K562 (cell line): ENCODE measurements around the gene INMT. TPM values are rescaled to one million over a fixed set of nuclear protein-coding genes. Genes with fewer than 3 reads are reported as not detected.

Source experiments
- ARID2 ChIP-seq: fragments of 450-650 bp; IDR thresholded peaks from 2 replicates; pipeline ENCODE4 v1.6.1; 2017; ENCODE audit warnings: antibody characterized with exemption, mild to moderate bottlenecking
- CBX8 ChIP-seq: fragments of 200-600 bp; sonication (generic); IDR thresholded peaks from 2 replicates; pipeline ENCODE4 v1.6.1; 2012; ENCODE audit warnings: borderline replicate concordance, mixed run types, low read depth, mild to moderate bottlenecking, moderate library complexity, mixed read lengths, low read length, control low read depth, inconsistent platforms; ENCODE audit not compliant: poor library complexity, severe bottlenecking; ENCODE audit errors: extremely low read depth
- CREM ChIP-seq: IDR thresholded peaks from 2 replicates; pipeline ENCODE4 v1.6.1; 2014; ENCODE audit warnings: antibody characterized with exemption, low read depth
- DACH1 ChIP-seq: fragments of 450-650 bp; IDR thresholded peaks from 2 replicates; pipeline ENCODE4 v1.6.1; 2018; ENCODE audit not compliant: partially characterized antibody
- ETS1 ChIP-seq: conservative IDR thresholded peaks from 2 replicates; pipeline ENCODE4 v1.6.1; 2011; ENCODE audit warnings: low read depth, mild to moderate bottlenecking, low read length; ENCODE audit not compliant: control insufficient read depth
- EZH2 ChIP-seq: IDR thresholded peaks from 2 replicates; pipeline ENCODE4 v1.6.1; 2012; ENCODE audit warnings: low read depth, mild to moderate bottlenecking, inconsistent platforms, low read length, borderline replicate concordance
- FOXP1 ChIP-seq: sonication (generic); formaldehyde crosslinking; IDR thresholded peaks from 2 replicates; pipeline ENCODE4 v1.8.0; 2022; ENCODE audit warnings: mild to moderate bottlenecking, missing genetic modification reagents
- HMGN3 ChIP-seq: IDR thresholded peaks from 2 replicates; pipeline ENCODE4 v1.6.1; 2011; ENCODE audit warnings: borderline replicate concordance, low read depth, mild to moderate bottlenecking, mixed read lengths, low read length; ENCODE audit not compliant: insufficient read length; ENCODE audit errors: extremely low read depth
- HSF4 ChIP-seq: fragments of 250-450 bp; sonication (Bioruptor Pico); IDR thresholded peaks from 2 replicates; pipeline ENCODE4 v2.1.2; 2022; ENCODE audit warnings: mild to moderate bottlenecking, moderate library complexity, borderline replicate concordance
- KAT2B ChIP-seq: IDR thresholded peaks from one replicate; pipeline ENCODE4 v1.6.1; 2012; ENCODE audit warnings: low read depth, mild to moderate bottlenecking, control low read depth, inconsistent platforms, low read length, moderate library complexity
- KLF16 ChIP-seq: IDR thresholded peaks from 2 replicates; pipeline ENCODE4 v1.6.1; 2016; ENCODE audit warnings: antibody characterized with exemption
- MBD2 ChIP-seq: sonication (generic); IDR thresholded peaks from 2 replicates; pipeline ENCODE4 v1.6.1; 2016; ENCODE audit warnings: low read depth, borderline replicate concordance
- MYC ChIP-seq, 2 experiments: fragments of 250-450 bp in 1 of 2; sonication (Bioruptor Pico) in 1 of 2; IDR thresholded peaks; 2 replicates each; pipeline versions ENCODE4 v1.5.1 to v1.6.1; 2012 to 2021; ENCODE audit warnings: low read depth in 2 of 2, borderline replicate concordance in 1 of 2, improper control_type of control experiment in 1 of 2, low read length in 1 of 2, mild to moderate bottlenecking in 1 of 2, moderate library complexity in 1 of 2
- MYNN ChIP-seq, 2 experiments: sonication (generic); formaldehyde crosslinking in 1 of 2; IDR thresholded peaks; 2 replicates each; pipeline versions ENCODE4 v1.5.0 to v1.6.1; 2016 to 2020; ENCODE audit warnings: antibody characterized with exemption in 1 of 2, missing genetic modification reagents in 1 of 2
- NCOA4 ChIP-seq: fragments of 450-650 bp; IDR thresholded peaks from 2 replicates; pipeline ENCODE4 v1.6.1; 2018; ENCODE audit warnings: mild to moderate bottlenecking; ENCODE audit not compliant: partially characterized antibody
- NCOA6 ChIP-seq: fragments of 450-650 bp; IDR thresholded peaks from 2 replicates; pipeline ENCODE4 v1.6.1; 2017; ENCODE audit warnings: mild to moderate bottlenecking
- NCOR1 ChIP-seq: fragments of 450-650 bp; IDR thresholded peaks from 2 replicates; pipeline ENCODE4 v1.6.1; 2016; ENCODE audit warnings: mild to moderate bottlenecking, moderate library complexity
- POLR2A ChIP-seq: fragments of 450-650 bp; conservative IDR thresholded peaks from 2 replicates; pipeline ENCODE4 v1.6.1; 2016
- POU5F1 ChIP-seq: fragments of 150-350 bp; IDR thresholded peaks from 2 replicates; pipeline ENCODE4 v1.6.1; 2014; ENCODE audit warnings: borderline replicate concordance, low read length, low read depth, mild to moderate bottlenecking; ENCODE audit not compliant: partially characterized antibody
- RB1 ChIP-seq: fragments of 450-650 bp; IDR thresholded peaks from 2 replicates; pipeline ENCODE4 v1.6.1; 2017; ENCODE audit warnings: low read depth, mild to moderate bottlenecking
- SRF ChIP-seq, 2 experiments: fragments of 250-450, 450-650 bp in 1 of 2; sonication (Bioruptor Pico) in 1 of 2; sonication (generic) in 1 of 2; formaldehyde crosslinking; IDR thresholded peaks; 2 replicates each; pipeline versions ENCODE4 v1.5.0 to v1.5.1; 2020 to 2022; ENCODE audit warnings: mild to moderate bottlenecking in 1 of 2, missing genetic modification reagents in 1 of 2
- STAG1 ChIP-seq: sonication (generic); formaldehyde crosslinking; IDR thresholded peaks from 2 replicates; pipeline ENCODE4 v1.5.0; 2020; ENCODE audit warnings: missing genetic modification reagents, borderline replicate concordance
- TFE3 ChIP-seq: fragments of 450-650 bp; formaldehyde crosslinking; IDR thresholded peaks from 2 replicates; pipeline ENCODE4 v1.4.0; 2020; ENCODE audit warnings: mild to moderate bottlenecking, mixed read lengths
- XRCC5 ChIP-seq: fragments of 200-400 bp; formaldehyde crosslinking; IDR thresholded peaks from 2 replicates; pipeline ENCODE4 v1.6.1; 2017; ENCODE audit warnings: low read depth, mild to moderate bottlenecking, low read length
- ZFP36 ChIP-seq: fragments of 150-350 bp; IDR thresholded peaks from 2 replicates; pipeline ENCODE4 v1.6.1; 2018; ENCODE audit warnings: low read length, low read depth; ENCODE audit not compliant: partially characterized antibody
- ZFPM2 ChIP-seq: fragments of 250-450 bp; sonication (Bioruptor Pico); IDR thresholded peaks from 2 replicates; pipeline ENCODE4 v1.5.1; 2022; ENCODE audit warnings: mild to moderate bottlenecking
- ZNF507 ChIP-seq: conservative IDR thresholded peaks from 2 replicates; pipeline ENCODE4 v1.6.1; 2017; ENCODE audit warnings: missing genetic modification characterization, missing compliant biosample characterization
- polyA plus RNA-seq, 8 experiments: library from polyadenylated mRNA; depleted of rRNA in 4 of 8; stranded (reverse) in 5 of 8; unstranded in 3 of 8; fragments of >200 nt; fragmentation: Nextera tagmentation in 2 of 8; fragmentation: Illumina TruSeq in 1 of 8; extraction: Ambion mirVana in 2 of 8; extraction: Trizol in 1 of 8; gene quantifications; 2 replicates each; pipeline versions ENCODE4 v1.2.1 to v1.2.3, GENCODE V29; 2011 to 2014; ENCODE audit warnings: inconsistent platforms in 1 of 8, missing spikeins in 1 of 8
- total RNA-seq, 7 experiments: library from RNA; depleted of rRNA in 6 of 7; stranded (reverse); fragments of >200 nt in 6 of 7; fragmentation: Illumina TruSeq in 2 of 7; extraction: Trizol in 2 of 7; gene quantifications; 2 replicates each; pipeline versions ENCODE4 v1.2.1 to v1.2.3, GENCODE V29; 2011 to 2021; ENCODE audit warnings: low replicate concordance in 1 of 7

Gene INMT
- total and polyA plus RNA-seq, 9 of the 15 experiments (the other 6 are each of a cell fraction or from before 2014, with no cell fraction given): 0.04 to 0.27 TPM; not detected in 7

- no peak for TF ChIP-seq HSF4 (CRISPR knock-in tag)
- TF ChIP-seq TFE3 (CRISPR knock-in tag): no peak
- TF ChIP-seq DACH1: no peak
- TF ChIP-seq KAT2B: no peak
- peak; percentile 42; the same call in 1 of the 2 replicates for TF ChIP-seq RB1
- no peak for TF ChIP-seq POLR2A
- TF ChIP-seq ETS1: no peak
- TF ChIP-seq ZFP36: no peak
- no peak for TF ChIP-seq EZH2
- TF ChIP-seq ZNF507 (tag): no peak
- no peak for TF ChIP-seq ZFPM2 (CRISPR knock-in tag)
- peak; percentile 72; the same call in 1 of the 2 replicates for TF ChIP-seq MYNN (IDR thresholded peaks at IDR 0.05)
- no peak for TF ChIP-seq MYNN (CRISPR knock-in tag; IDR thresholded peaks at IDR 0.05)
- TF ChIP-seq SRF (CRISPR knock-in tag; IDR thresholded peaks at IDR 0.05): no peak
- TF ChIP-seq NCOR1: no peak
- 0 out of 2 replicates have a peak, but pooled peaks have one; percentile 19 for TF ChIP-seq MYC (IDR thresholded peaks at IDR 0.05; ENCODE audit: low read depth, low read length)
- TF ChIP-seq MYC (CRISPR knock-in tag; IDR thresholded peaks at IDR 0.05; ENCODE audit: borderline replicate concordance, low read depth): no peak
- TF ChIP-seq ARID2: peak; percentile 75
- TF ChIP-seq XRCC5: peak; percentile 76; the same call in 1 of the 2 replicates
- no peak for TF ChIP-seq NCOA4
- TF ChIP-seq KLF16: peak; percentile 69; the same call in 1 of the 2 replicates
- 0 out of 2 replicates have a peak, but pooled peaks have one; percentile 22 for TF ChIP-seq FOXP1 (CRISPR knock-in tag)
- TF ChIP-seq NCOA6: no peak
- peak; percentile 86; the same call in 1 of the 2 replicates for TF ChIP-seq STAG1 (CRISPR knock-in tag)
- TF ChIP-seq HMGN3: no peak
- no peak for TF ChIP-seq CBX8
- peak; percentile 24; the same call in 1 of the 2 replicates for TF ChIP-seq CREM
- TF ChIP-seq POU5F1: no peak
- TF ChIP-seq MBD2: no peak
Measured at GRCh38 chr7:30740417-30741181, 11.3 kb upstream of the INMT start (continued).
